H9 (cell line): ENCODE data around the gene TPRX1. TPM values are rescaled to one million over a fixed set of nuclear protein-coding genes. Genes with fewer than 3 reads are reported as not detected.

Experiments
- DNase-seq: peaks from one replicate; pipeline ENCODE4 v3.0.0-alpha.2; 2017
- H2AFZ ChIP-seq: one replicate; pipeline ENCODE4 v1.6.1; 2013; ENCODE audit warnings: mild to moderate bottlenecking, low read length, control low read depth, moderate library complexity
- H2AK5ac ChIP-seq: 2 replicates; pipeline ENCODE4 v1.6.1; 2013; ENCODE audit warnings: low read length, control low read depth, mixed read lengths; ENCODE audit not compliant: insufficient read length
- H2BK120ac ChIP-seq: one replicate; pipeline ENCODE4 v1.6.1; 2013; ENCODE audit warnings: low read depth, mild to moderate bottlenecking, low read length, control low read depth, inconsistent platforms; ENCODE audit not compliant: poor library complexity, severe bottlenecking
- H2BK12ac ChIP-seq: 2 replicates; pipeline ENCODE4 v1.6.1; 2013; ENCODE audit warnings: low read length, control low read depth, mixed read lengths, low read depth; ENCODE audit not compliant: insufficient read length
- H2BK15ac ChIP-seq: 2 replicates; pipeline ENCODE4 v1.6.1; 2013; ENCODE audit warnings: low read depth, low read length, control low read depth
- H2BK20ac ChIP-seq: one replicate; pipeline ENCODE4 v1.6.1; 2013; ENCODE audit warnings: low read depth, mild to moderate bottlenecking, low read length, control low read depth, inconsistent platforms; ENCODE audit not compliant: poor library complexity, severe bottlenecking
- H2BK5ac ChIP-seq: 2 replicates; pipeline ENCODE4 v1.6.1; 2013; ENCODE audit warnings: low read length, control low read depth, mixed read lengths; ENCODE audit not compliant: insufficient read length
- H3K14ac ChIP-seq: 2 replicates; pipeline ENCODE4 v1.6.1; 2013; ENCODE audit warnings: low read length, control low read depth; ENCODE audit not compliant: insufficient read depth
- H3K18ac ChIP-seq: 2 replicates; pipeline ENCODE4 v1.6.1; 2013; ENCODE audit warnings: low read depth, mild to moderate bottlenecking, mixed read lengths, low read length, control low read depth; ENCODE audit not compliant: insufficient read length
- H3K23ac ChIP-seq: 2 replicates; pipeline ENCODE4 v1.6.1; 2013; ENCODE audit warnings: low read length, control low read depth, mixed read lengths, low read depth; ENCODE audit not compliant: insufficient read length
- H3K23me2 ChIP-seq: 2 replicates; pipeline ENCODE4 v1.6.1; 2013; ENCODE audit warnings: low read depth, mild to moderate bottlenecking, mixed read lengths, low read length, control low read depth; ENCODE audit not compliant: insufficient read length, poor library complexity, severe bottlenecking
- H3K27ac ChIP-seq: 2 replicates; pipeline ENCODE4 v1.5.1; 2013; ENCODE audit warnings: low read length, control low read depth, mixed read lengths, low read depth; ENCODE audit not compliant: insufficient read length
- H3K27me3 ChIP-seq: 2 replicates; pipeline ENCODE4 v1.6.1; 2013; ENCODE audit warnings: low read length, control low read depth, inconsistent platforms; ENCODE audit not compliant: insufficient read depth
- H3K4ac ChIP-seq: 2 replicates; pipeline ENCODE4 v1.6.1; 2013; ENCODE audit warnings: low read depth, mild to moderate bottlenecking, control low read depth, inconsistent platforms, low read length, moderate library complexity
- H3K4me1 ChIP-seq: 2 replicates; pipeline ENCODE4 v1.6.1; 2013; ENCODE audit warnings: low read length, control low read depth, inconsistent platforms; ENCODE audit not compliant: insufficient read depth
- H3K4me2 ChIP-seq: 2 replicates; pipeline ENCODE4 v1.6.1; 2013; ENCODE audit warnings: low read length, control low read depth, mixed read lengths; ENCODE audit not compliant: insufficient read length, insufficient read depth
- H3K56ac ChIP-seq: 2 replicates; pipeline ENCODE4 v1.6.1; 2013; ENCODE audit warnings: low read depth, mild to moderate bottlenecking, mixed read lengths, low read length, control low read depth; ENCODE audit not compliant: insufficient read length
- H3K79me1 ChIP-seq: 2 replicates; pipeline ENCODE4 v1.6.1; 2013; ENCODE audit warnings: low read depth, mild to moderate bottlenecking, moderate library complexity, low read length, control low read depth, inconsistent platforms; ENCODE audit not compliant: insufficient read depth, poor library complexity, severe bottlenecking
- H3K79me2 ChIP-seq: 2 replicates; pipeline ENCODE4 v1.6.1; 2013; ENCODE audit warnings: low read length, control low read depth, inconsistent platforms; ENCODE audit not compliant: insufficient read depth
- H3K9ac ChIP-seq: 2 replicates; pipeline ENCODE4 v1.6.1; 2013; ENCODE audit warnings: low read length, control low read depth, mixed read lengths; ENCODE audit not compliant: insufficient read length; ENCODE audit errors: extremely low read depth
- H3K9me3 ChIP-seq: one replicate; pipeline ENCODE4 v1.6.1; 2013; ENCODE audit warnings: low read depth, low read length, inconsistent platforms; ENCODE audit not compliant: control insufficient read depth
- H3T11ph ChIP-seq: one replicate; pipeline ENCODE4 v1.6.1; 2013; ENCODE audit warnings: mild to moderate bottlenecking, low read length, control low read depth, inconsistent platforms
- H4K20me1 ChIP-seq: one replicate; pipeline ENCODE4 v1.6.1; 2013; ENCODE audit not compliant: control insufficient read depth, insufficient read length, insufficient read depth
- H4K5ac ChIP-seq: 2 replicates; pipeline ENCODE4 v1.6.1; 2013; ENCODE audit warnings: low read depth, mild to moderate bottlenecking, mixed read lengths, low read length, control low read depth; ENCODE audit not compliant: insufficient read length
- H4K8ac ChIP-seq: replicated peaks from 2 replicates; pipeline ENCODE4 v1.6.1; 2013; ENCODE audit warnings: low read length, control low read depth, mixed read lengths, low read depth; ENCODE audit not compliant: insufficient read length
- H4K91ac ChIP-seq: 2 replicates; pipeline ENCODE4 v1.6.1; 2013; ENCODE audit warnings: low read depth, mild to moderate bottlenecking, moderate library complexity, mixed read lengths, low read length, control low read depth; ENCODE audit not compliant: insufficient read length
- H3K27ac Mint-ChIP-seq, 3 experiments: 2 replicates in 2 of 3; 3 replicates in 1 of 3; pipeline ENCODE4 v1.8.0; 2020 to 2021; ENCODE audit warnings: mixed read lengths in 3 of 3, mild to moderate bottlenecking in 1 of 3, moderate library complexity in 1 of 3
- H3K27me3 Mint-ChIP-seq: 2 replicates; pipeline ENCODE4 v1.8.0; 2021; ENCODE audit warnings: low read depth, mild to moderate bottlenecking, moderate library complexity, mixed read lengths
- H3K36me3 Mint-ChIP-seq, 3 experiments: 2 replicates in 2 of 3; 3 replicates in 1 of 3; pipeline ENCODE4 v1.8.0; 2020 to 2021; ENCODE audit warnings: low read depth in 3 of 3, mixed read lengths in 3 of 3; ENCODE audit not compliant: insufficient read depth in 1 of 3
- H3K4me1 Mint-ChIP-seq, 2 experiments: 2 replicates each; pipeline ENCODE4 v1.8.0; 2020; ENCODE audit warnings: mixed read lengths in 2 of 2
- H3K4me3 Mint-ChIP-seq, 2 experiments: 2 replicates in 1 of 2; 3 replicates in 1 of 2; pipeline ENCODE4 v1.8.0; 2020 to 2021; ENCODE audit warnings: mild to moderate bottlenecking in 2 of 2, mixed read lengths in 2 of 2, moderate library complexity in 1 of 2
- H3K9me3 Mint-ChIP-seq, 2 experiments: 2 replicates in 1 of 2; 3 replicates in 1 of 2; pipeline ENCODE4 v1.8.0; 2020; ENCODE audit warnings: mild to moderate bottlenecking in 2 of 2, mixed read lengths in 2 of 2, moderate library complexity in 1 of 2
- WGBS: extraction: QIAGEN DNeasy Blood & Tissue Kit; methylation state at CpG from one replicate; pipeline ENCODE4 v1.1.7; 2013; ENCODE audit warnings: missing lambda C conversion rate, low lambda C conversion rate, mixed read lengths; ENCODE audit not compliant: insufficient read length; ENCODE audit errors: extremely low coverage; 5-methylcytosine and 5-hydroxymethylcytosine counted together
- total RNA-seq: library from RNA; stranded (reverse); gene quantifications from 2 replicates; pipeline ENCODE4 v1.2.1, GENCODE V29; 2021
- TF ChIP-seq, protein P1 (sequence below): fragments of 200-600 bp; sonication (generic); conservative IDR thresholded peaks from 3 replicates; pipeline ENCODE4 v1.8.0; 2021; ENCODE audit warnings: antibody characterized with exemption, mild to moderate bottlenecking

Gene TPRX1
- total RNA-seq, 1 experiment from 2014 or later = not detected

DNA sequence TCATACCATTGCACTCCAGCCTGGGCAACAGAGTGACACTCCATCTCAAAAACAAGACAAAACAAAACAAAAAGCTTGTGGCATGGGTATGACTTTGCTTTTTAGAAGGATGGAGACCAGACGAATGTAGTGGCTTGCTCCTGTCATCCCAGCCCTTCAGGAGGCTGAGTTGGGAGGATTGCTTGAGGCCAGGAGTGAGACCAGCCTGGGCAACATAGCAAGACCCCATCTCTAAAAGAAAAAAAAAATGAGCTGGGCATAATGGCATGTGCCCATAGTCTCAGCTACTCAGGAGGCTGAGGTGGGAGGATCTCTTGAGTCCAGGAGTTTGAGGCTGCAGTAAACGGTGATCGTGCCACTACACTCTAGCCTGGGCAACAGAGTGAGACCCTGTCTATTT is 42.2 kb downstream of the TPRX1 start:
- H3K4ac ChIP-seq = no peak overlapping the region
- no peak overlapping the region for H3K56ac ChIP-seq
- H3K23ac ChIP-seq = no peak overlapping the region
- H2BK120ac ChIP-seq = no peak overlapping the region
- no peak for DNase-seq
- no peak overlapping the region for H3K27ac ChIP-seq
- H3K36me3 Mint-ChIP-seq = peaks cover 19 to 25% (median 23%) of the 10 kb centered on the region in 3 experiments
- no peak overlapping the region for H2BK12ac ChIP-seq
- no peak overlapping the region for H3K18ac ChIP-seq
- no peaks in the 10 kb centered on the region for H3K79me2 ChIP-seq
- H3K79me1 ChIP-seq = no peaks in the 10 kb centered on the region
- no peaks in the 10 kb centered on the region for H3K27me3 ChIP-seq
- no peak overlapping the region for H3K4me3 Mint-ChIP-seq
- H4K8ac ChIP-seq = no peak overlapping the region
- no peaks in the 10 kb centered on the region for H4K20me1 ChIP-seq
- WGBS = no CpG with 5 or more reads among the region's 3 CpGs
- no peak overlapping the region for H4K5ac ChIP-seq
- no peak overlapping the region for H3K14ac ChIP-seq
- H3K27me3 Mint-ChIP-seq = no peaks in the 10 kb centered on the region
- no peak overlapping the region for H2BK15ac ChIP-seq
- no peak overlapping the region for H2BK5ac ChIP-seq
- H3K4me2 ChIP-seq = no peak overlapping the region
- H3T11ph ChIP-seq = no peak overlapping the region
- H2AFZ ChIP-seq = no peak overlapping the region
- no peaks in the 10 kb centered on the region for H3K4me1 ChIP-seq
- no peak overlapping the region for H3K9ac ChIP-seq
- no peaks in the 10 kb centered on the region for H3K23me2 ChIP-seq
- H3K27ac Mint-ChIP-seq = no peak overlapping the region
- H3K4me1 Mint-ChIP-seq = peaks cover 7 to 9% of the 10 kb centered on the region in 2 experiments
- H3K9me3 Mint-ChIP-seq = peaks cover 0 to 3% of the 10 kb centered on the region in 2 experiments; a peak in 1 of 5 replicates
- TF ChIP-seq, protein P1, sequence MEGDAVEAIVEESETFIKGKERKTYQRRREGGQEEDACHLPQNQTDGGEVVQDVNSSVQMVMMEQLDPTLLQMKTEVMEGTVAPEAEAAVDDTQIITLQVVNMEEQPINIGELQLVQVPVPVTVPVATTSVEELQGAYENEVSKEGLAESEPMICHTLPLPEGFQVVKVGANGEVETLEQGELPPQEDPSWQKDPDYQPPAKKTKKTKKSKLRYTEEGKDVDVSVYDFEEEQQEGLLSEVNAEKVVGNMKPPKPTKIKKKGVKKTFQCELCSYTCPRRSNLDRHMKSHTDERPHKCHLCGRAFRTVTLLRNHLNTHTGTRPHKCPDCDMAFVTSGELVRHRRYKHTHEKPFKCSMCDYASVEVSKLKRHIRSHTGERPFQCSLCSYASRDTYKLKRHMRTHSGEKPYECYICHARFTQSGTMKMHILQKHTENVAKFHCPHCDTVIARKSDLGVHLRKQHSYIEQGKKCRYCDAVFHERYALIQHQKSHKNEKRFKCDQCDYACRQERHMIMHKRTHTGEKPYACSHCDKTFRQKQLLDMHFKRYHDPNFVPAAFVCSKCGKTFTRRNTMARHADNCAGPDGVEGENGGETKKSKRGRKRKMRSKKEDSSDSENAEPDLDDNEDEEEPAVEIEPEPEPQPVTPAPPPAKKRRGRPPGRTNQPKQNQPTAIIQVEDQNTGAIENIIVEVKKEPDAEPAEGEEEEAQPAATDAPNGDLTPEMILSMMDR = no peak
- no peaks in the 10 kb centered on the region for H3K9me3 ChIP-seq
- H4K91ac ChIP-seq = no peak overlapping the region
- H2AK5ac ChIP-seq = no peak overlapping the region
- H2BK20ac ChIP-seq = no peak overlapping the region
